GM21737 (cell line): ENCODE measurements around the gene MARVELD1.
A peak's percentile ranks its signal among the peaks of the same experiment; 100 is the strongest.

Experiments used
- ATAC-seq: cut with Tn5 transposase; IDR thresholded peaks from one replicate; pipeline ENCODE4 v1.9.1; 2021; ENCODE audit warnings: mild to moderate bottlenecking, moderate library complexity; ENCODE audit not compliant: unreplicated experiment

The MARVELD1 gene

DNA sequence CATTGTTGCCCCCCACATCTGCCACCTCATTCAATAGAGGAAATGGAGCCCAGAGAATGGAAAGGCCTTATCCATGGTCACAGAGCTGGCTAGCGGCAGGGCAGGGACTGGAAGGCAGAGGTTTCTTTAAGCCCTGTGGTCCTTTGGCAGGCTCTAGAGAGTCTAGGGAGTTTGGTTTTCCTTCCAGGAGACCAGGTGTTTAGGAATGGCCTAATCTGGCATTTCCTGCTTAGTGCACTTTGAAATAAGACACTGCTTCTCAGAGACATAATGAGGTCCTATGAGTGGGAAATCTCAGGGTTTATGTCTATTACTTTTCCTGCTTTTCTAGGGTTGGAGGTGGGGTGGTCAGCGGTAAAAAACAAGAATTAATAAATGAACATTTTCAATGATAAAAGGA, 6.1 kb downstream of the MARVELD1 start:
- no peak for ATAC-seq

DNA sequence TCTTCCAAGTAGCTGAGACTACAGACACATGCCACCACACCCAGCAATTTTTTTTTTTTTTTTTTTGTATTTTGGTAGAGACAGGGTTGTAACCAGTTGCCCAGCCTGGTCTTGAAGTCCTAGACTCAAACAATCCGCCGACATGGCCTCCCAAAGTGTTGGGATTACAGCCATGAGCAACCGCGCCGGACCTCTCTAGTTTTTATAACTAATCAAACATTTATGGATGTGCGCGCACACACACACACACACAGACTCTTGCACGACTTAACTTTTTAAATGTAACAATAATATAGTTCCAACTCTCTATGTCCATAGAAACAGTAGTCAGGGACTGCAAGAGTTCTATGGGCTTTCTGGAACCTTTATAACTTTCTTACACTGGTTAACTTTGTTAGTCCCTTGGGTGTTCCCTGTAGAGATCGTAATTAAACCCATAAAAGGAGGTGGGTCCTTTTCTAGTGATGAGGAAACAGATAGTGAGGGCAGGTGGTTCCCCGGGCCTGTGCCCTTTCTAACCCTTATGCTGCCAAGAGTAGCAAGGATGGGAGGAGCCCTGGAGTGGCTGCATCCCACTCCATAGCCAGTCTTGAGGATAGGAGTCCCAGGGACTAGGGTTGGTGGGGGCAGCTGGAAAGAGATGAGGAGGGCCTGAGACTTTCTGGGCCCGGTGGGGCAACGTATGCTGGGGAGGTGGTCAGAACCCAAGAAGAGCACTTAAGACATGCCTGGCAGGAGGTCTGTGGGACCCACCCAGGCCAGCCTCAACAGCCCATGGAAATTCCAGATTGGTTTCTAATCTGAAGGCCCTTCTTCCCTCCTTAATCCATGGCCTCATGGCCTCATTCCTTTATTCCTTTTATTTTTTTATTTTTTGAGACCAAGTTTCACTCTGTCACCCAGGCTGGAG, 8.6 kb downstream of the MARVELD1 start:
- no peak for ATAC-seq

DNA sequence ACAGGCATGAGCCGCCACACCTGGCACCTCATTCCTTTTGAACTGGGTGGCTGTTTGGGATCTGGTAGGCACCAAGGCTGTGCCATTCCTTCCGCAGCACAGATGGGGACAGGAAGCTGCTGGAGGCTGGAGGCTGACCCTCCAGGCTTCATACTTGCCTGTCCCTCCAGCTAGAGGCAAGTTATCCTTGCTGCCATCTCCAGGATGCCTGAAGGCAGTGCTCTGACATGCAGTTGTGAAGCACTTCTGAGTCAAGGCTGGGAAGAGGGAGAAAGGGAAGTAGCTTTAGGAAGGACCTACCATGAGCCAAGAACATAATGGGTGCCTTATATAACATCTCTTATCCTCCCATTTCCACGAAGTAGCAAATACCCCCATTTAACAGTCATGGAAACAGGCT, 9.5 kb downstream of the MARVELD1 start:
- ATAC-seq: no peak

DNA sequence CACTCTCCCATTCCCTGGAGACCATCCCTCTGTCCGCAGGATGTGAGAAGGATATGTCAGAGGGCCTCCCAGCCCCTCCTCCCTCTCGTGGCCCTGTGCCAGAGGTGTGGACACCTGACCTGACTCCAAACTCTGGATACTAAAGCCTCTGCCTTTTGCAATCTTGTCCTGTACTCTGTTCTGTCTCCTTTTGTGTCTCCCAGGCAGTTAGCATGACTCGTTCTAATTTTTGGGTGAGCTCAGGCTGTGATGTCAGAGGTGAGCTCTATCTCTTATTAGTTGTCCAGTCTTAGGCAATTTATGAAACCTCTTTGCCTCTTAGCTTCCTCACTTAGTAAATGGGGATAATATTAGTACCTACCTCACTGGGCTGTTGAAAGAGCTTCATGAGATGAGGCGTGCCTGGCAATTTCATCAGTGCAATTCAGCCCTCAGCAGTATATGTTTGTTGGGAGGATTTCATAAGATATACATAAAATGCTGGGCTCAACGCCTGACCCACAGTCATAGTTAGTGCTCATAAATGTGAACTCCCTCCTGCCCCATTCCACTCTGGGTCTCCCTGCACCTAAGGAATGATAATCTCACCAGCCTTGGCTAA, 10.9 kb downstream of the MARVELD1 start:
- no peak for ATAC-seq

DNA sequence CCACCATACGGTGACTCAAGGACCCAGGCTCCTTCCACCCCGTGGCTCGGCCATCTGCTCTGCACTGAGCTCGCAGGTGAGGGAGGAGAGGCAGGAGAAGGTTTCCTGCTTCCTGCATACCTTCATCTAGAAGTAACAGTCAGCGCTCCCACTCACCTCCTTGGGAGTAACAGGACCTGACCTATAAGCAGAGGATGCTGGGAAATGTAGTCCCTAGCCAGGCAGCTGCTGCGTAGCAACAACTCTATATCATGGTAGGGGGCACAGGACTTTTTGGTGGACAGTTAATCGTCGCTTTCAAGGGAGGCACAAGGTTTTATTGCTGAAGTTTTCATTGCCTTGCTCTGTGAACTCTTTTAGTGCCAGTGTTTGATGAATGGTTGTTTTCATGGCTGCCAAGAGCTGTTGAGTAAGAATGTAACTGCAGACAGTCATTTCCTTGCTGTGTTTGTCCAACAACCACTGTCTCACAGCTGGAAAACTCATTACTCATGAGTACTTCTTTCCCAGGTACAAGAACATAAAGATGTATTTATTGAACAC, 13.2 kb downstream of the MARVELD1 start:
- no peak for ATAC-seq

DNA sequence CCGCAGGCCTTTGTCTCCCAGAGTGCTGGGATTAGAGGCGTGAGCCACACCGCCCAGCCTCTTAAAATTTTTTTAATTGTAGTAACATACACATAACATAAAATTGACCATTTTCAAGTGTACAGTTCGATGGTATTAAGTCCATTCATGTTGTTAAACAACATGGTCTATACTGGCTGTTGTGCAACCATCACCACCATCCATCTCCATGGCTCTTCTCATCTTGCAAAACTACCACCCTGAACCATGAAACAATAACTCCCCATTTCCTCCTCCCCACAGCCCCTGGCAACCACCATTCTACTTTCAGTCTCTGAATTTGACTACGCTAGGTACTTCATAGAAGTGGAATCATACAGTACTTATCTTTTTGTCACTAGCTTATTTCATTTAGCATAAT, 15.5 kb downstream of the MARVELD1 start:
- ATAC-seq: no peak

DNA sequence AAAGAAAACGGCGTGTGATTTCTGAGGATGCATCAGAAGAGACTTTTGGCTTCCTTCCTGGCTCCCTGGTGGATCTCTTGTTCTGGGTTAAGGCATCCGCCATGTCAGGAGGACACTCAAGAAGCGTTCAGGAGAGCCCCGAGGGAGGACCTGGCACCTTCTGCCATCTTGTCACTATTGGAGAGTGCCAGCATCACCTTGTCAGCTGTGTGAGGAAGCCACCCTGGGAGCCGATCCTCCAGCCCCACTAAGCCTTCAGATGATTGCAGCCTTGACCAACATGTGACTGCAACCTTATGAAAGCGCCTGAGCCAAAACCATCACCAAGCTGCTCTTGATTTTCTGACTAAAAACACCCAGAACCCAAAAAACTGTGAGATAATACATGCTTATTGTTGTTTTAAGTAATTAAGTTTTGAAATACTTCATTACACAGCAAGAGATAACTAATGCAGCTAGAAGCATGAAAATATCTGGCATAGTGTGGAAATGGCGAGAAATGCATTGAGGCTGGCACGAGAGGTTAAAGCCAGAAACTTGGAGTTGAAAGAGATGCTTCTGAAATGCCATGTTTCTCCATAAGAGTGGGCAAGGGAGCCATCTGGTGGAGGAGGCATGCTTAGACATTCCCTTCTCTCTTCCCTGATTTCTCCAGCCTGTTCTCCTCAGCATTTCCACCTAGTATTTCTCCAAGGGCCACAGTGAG, 18.0 kb downstream of the MARVELD1 start:
- ATAC-seq: no peak

DNA sequence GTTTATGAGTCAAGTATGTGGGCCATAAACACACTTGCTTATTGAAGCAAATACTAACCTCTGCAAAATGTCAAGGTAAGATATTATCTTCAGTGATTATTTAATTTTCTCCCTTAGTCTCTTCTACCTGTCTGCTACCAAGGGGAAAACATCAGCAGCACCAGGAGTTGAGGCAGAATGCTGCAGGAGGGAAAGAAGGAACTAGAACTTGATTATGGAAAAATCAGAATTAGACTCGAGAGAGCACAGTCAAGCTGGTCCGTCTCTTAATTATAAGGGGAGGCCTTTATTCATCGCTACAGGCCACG, 18.5 kb downstream of the MARVELD1 start:
- ATAC-seq: no peak

DNA sequence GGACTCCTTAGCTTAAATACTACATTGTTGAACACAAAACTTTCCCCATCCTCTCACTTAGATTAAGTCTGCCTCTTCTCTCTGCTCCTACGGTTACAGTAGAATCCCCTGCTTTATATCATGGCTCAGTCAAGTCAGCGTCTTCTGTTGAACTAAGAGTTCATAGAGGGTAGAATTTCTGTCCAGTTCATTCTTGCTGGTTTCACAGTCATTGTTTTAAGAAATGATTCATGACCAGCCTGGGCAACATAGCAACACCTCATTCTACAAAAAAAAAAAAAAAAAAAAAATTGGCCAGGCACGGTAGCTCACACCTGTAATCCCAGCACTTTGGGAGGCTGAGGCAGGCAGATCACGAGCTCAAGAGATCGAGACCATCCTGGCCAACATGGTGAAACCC, 19.7 kb downstream of the MARVELD1 start:
- ATAC-seq: no peak

DNA sequence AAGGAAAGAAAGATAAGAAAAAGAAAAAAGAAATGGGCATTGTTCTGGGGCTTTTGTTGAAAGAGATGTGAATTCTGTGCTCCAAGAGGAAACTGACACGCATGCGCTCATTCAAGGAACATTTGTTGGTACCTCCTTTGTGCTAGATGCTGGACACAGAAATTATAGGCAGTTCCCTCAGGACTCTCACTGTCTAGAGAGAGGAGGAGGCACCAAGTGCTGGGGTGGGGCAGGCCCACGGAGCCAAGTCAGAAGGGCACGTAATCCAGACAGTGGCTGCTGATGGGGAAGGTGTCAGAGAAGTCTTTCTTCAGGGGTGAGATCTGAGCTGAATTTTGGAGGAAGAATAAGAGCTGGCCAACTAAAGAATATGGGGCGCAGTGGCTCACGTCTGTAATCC, 20.5 kb downstream of the MARVELD1 start:
- ATAC-seq: no peak

DNA sequence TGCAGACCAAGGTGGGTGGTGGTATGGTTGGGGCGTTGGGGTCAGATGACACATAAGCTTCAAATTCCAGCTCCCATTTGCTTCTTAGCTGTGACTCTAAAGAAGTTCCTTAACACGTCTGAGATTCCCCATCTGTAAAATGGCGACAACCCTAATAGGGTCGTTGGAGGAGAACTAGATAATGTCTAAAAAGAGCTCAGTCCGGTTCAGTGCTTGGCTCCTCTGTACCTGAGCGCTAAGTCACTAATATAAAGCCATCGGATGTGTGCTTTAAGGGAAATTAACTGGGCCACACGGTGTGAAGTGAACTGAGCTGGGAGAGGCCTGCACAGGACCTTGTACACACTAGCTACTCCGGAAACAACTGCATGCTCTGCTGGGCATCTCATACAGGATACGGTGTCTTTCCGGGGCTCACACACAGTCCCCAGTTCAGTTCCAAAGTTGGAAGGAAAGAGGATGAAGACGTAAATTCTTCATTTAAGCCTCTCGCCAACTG, 22.9 kb downstream of the MARVELD1 start:
- ATAC-seq: peak; percentile 21

DNA sequence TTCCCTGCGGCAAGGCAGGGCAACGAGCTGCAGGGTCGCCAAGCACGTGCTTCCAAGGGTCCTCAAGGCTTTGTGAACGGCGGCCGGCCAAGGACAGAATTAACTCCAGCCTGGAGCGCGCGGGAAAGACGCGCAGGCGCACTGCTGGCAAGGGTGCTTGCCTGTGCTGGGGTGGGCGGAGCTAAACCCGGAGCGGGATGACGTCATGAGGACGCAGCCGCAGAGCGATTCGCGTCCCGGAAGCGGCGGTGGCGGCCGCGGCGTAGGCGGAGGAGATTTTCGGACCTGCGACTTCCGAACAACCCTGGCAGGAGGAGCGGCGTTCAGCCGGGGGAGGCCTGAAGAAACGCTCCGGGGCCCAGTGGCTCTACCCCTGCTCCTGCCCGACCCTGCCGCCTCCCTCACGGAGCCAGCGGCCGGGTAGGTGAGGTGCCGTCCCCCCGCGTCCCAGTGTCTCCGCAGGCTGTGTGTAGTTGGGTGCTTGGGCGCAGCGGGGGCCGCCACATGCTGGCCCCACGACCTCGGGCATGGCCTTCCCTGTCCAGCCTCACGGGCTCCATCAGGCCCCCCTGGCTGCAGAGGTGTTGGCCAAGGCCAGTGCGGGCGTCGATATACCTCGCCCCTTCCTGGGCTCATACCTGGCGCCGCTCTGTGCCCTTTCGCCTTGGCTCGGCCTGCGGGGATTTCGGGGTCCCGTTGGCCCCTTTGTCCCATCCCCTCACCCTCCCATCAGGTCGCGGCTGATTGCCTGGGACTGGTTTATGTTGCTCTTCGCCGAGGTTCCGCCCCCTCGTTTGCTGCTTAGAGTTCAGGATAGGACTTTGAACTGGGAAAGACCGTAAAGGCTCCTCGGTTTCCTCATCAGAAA, 23.6 kb downstream of the MARVELD1 start, which contains the start of gene ZFYVE27:
TSS of gene ZFYVE27 (plus strand) at position 227 of the 868 bp plus-strand sequence. CDS start 1,350 bp downstream, outside the sequence.
- ATAC-seq: peak; percentile 83

DNA sequence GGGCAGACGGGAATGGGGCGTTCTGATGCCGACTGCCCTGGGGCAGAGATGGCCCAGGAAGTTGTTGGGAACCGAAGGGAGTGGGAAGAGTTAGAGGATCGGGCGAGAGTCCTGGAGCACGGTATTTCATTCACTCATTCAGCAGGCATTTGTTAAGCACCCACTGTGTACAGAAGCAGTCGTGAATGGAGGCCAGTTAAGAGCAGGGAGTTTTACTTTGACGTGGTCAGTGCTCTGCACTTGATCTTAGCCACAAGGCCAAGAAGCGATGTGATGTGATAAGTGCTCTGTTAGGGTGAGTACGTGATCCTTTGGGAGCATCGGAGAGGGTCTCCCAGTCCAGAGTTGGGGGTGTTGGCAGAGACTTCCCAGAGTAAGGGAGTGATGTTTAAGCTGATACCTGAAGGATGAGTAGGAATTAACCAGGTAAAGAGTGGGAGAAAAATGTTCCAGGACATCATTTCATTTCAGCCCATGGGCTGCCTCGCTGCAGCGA, 24.3 kb downstream of the MARVELD1 start:
- ATAC-seq: peak; percentile 7

DNA sequence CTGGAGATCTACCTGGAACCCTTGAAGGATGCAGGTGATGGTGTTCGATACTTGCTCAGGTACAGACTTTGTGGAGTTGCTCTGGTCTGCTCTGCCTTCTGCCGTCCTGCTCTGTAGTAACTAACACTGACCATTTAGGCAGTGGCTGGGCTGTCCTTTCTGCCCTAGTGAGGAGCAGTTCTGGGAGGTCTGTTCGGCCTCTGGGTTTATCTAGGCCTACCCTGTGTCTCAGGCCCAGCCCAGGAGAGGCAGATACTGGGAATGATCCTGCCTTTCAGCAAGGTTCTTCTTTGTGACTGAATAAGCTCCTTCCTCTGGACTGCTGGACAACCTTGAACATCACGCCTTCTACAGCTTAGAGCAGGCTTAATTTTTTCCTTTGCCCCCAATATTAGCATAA, 25.1 kb downstream of the MARVELD1 start:
- no peak for ATAC-seq

DNA sequence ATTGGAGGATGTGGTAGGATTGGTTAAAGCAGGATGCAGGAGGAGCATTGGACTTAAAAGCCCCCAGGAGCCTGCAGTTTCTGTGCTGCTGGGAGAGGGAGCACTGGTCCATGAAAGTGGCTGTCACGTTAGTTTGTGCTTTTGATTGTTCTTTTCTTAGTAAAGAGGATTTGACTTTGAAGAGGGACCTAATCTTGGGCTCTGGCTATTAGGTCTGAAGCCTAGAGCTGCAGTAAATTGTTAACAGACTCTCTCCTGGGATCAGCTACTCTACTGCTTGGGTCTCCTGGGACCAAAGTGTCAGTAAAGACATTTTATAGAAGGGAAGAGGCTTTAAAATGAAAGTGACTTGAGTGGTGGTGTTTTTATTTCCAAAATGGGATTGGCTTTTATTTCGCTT, 27.1 kb downstream of the MARVELD1 start:
- no peak for ATAC-seq

DNA sequence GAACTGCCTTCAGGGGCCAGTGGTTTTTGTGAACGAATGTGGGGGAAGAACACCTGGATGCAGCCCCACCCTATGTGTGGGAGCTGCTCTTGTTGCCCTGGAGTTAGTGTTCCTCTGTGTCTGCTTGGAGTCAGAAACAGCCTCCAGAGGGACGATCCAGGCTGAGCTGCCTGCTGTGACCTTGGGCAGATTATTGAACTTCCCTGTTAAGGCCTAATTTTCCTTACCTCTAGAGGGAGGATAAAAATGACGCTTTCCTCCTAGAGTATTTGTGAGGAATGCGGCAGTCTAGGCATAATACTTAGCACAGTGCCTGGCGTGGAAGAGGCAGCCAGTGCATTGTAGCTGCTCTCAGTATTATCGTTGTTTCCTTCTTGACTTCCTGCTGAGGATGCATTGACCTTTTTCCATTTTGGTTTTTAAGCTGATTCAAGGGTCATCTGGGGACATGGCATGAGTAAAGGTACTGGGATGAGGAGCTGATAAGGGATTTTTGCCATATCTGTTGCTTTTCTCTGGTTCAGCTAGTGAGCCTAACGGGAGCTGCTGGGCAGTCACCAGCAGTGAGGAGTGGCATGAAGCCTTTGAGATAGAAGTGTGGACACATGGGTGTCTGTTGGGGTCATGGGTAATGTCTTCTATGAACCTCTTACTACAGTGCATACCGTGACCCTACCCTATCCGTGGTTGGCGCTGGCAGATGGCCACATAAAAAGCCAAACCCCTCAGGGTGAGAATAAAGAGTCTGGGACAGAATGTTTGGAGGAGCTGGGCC, 29.8 kb downstream of the MARVELD1 start:
- ATAC-seq: no peak

DNA sequence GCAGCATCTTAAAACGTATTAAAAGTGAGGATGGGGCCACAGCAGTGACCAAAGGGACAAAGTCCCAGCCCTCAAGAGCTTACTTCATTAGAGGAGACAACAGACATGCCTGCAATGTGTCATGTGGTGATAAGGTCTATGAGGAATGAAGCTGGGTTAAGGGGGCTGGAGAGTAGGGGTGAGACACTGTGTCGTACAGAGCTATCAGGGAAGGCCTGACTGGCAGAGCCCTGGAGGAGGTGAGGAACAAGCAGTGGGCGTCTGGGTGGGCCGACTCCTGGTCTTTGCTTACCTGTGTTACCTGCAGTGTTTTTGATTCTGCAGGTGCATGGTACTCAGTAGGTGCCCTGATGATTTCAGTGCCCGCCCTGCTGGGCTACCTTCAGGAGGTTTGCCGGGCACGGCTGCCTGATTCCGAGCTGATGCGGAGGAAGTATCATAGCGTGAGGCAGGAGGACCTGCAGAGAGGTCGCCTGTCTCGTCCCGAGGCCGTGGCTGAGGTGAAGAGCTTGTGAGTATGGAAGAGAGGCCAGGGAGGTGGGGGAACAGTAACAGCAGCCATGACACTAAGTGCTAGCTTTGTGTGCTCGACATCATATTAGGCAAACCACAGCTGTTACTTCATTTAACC, 31.0 kb downstream of the MARVELD1 start:
- ATAC-seq: no peak

DNA sequence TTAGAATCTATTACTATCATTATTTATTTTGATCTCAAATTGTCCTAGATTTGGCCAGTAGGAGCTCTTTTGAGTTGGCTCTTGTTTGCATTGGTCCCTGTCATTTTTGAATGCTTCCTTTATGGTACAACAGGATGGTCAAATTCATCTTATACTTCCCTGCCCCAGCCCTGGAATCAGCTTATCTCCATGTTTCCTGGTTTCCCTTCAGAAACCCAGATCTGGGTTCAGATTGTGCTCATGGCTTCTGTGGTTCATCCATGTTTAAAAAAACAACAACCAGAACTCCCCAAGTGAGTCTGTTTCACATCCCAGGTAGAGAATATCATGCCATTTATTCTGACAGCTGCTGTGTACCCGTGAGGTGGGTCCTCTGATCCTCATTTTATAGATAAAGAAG, 34.0 kb downstream of the MARVELD1 start:
- ATAC-seq: no peak

DNA sequence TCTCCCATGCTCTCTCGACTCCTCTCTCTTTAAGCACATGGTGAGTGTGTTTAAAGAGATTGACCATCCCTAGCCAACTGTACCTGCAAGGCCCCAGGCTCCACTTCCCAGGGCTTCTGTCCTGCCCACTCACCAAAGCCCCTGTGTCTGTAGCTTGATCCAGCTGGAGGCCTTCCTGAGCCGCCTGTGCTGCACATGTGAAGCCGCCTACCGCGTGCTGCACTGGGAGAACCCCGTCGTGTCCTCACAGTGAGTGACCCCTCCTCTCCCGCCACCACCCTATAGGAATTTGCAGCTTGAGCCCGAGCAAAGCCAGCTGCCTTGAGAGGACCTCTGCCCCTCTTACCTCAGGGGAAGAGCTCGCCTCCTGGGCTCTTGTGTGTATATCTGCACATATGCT, 34.6 kb downstream of the MARVELD1 start:
- no peak for ATAC-seq
